Nephron progenitor cell (in vitro differentiated cells): ENCODE data around the gene SLC25A41.
A peak's percentile ranks its signal among the peaks of the same experiment; 100 is the strongest.

Experiments used
- DNase-seq: peaks from one replicate; pipeline ENCODE4 v3.0.0; 2021
- H3K27ac Mint-ChIP-seq: 2 replicates; pipeline ENCODE4 v1.8.0; 2021; ENCODE audit warnings: mild to moderate bottlenecking, moderate library complexity, mixed read lengths
- H3K27me3 Mint-ChIP-seq: 2 replicates; pipeline ENCODE4 v1.8.0; 2021; ENCODE audit warnings: mild to moderate bottlenecking, low read depth, mixed read lengths; ENCODE audit not compliant: poor library complexity
- H3K36me3 Mint-ChIP-seq: 2 replicates; pipeline ENCODE4 v1.8.0; 2021; ENCODE audit warnings: low read depth, mixed read lengths
- H3K4me1 Mint-ChIP-seq: 2 replicates; pipeline ENCODE4 v1.8.0; 2021; ENCODE audit warnings: mixed read lengths
- H3K4me3 Mint-ChIP-seq: 2 replicates; pipeline ENCODE4 v1.8.0; 2021; ENCODE audit warnings: mild to moderate bottlenecking, moderate library complexity, mixed read lengths
- H3K9me3 Mint-ChIP-seq: 2 replicates; pipeline ENCODE4 v1.8.0; 2021; ENCODE audit warnings: mild to moderate bottlenecking, moderate library complexity, mixed read lengths
- TF ChIP-seq, protein P1 (sequence below): fragments of 200-600 bp; sonication (generic); IDR thresholded peaks from 2 replicates; pipeline ENCODE4 v1.5.0; 2021; ENCODE audit warnings: antibody characterized with exemption

The SLC25A41 gene

GRCh38 chr19:6424195-6424938, 9.2 kb downstream of the SLC25A41 start, which contains the start of gene KHSRP:
KHSRP (minus strand) TSS chr19:6424811; CDS start chr19:6424701, 110 bp downstream.
- Mint-ChIP-seq H3K36me3 (peaks cover 29% of the 10 kb centered on the region), H3K4me1 (peaks cover 44% of the 10 kb centered on the region), H3K27ac (peak within 1 kb of the TSS; percentile 98), H3K27me3 (peaks cover 10% of the 10 kb centered on the region), H3K4me3 (peak within 1 kb of the TSS; percentile 95), H3K9me3 (peaks cover 9% of the 10 kb centered on the region)
- DNase-seq = peak; percentile 44
- TF ChIP-seq, protein P1, sequence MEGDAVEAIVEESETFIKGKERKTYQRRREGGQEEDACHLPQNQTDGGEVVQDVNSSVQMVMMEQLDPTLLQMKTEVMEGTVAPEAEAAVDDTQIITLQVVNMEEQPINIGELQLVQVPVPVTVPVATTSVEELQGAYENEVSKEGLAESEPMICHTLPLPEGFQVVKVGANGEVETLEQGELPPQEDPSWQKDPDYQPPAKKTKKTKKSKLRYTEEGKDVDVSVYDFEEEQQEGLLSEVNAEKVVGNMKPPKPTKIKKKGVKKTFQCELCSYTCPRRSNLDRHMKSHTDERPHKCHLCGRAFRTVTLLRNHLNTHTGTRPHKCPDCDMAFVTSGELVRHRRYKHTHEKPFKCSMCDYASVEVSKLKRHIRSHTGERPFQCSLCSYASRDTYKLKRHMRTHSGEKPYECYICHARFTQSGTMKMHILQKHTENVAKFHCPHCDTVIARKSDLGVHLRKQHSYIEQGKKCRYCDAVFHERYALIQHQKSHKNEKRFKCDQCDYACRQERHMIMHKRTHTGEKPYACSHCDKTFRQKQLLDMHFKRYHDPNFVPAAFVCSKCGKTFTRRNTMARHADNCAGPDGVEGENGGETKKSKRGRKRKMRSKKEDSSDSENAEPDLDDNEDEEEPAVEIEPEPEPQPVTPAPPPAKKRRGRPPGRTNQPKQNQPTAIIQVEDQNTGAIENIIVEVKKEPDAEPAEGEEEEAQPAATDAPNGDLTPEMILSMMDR = no peak

GRCh38 chr19:6423499-6424194, 9.9 kb downstream of the SLC25A41 start:
- Mint-ChIP-seq H3K27me3 (peaks cover 6% of the 10 kb centered on the region), H3K36me3 (peaks cover 36% of the 10 kb centered on the region), H3K9me3 (peaks cover 9% of the 10 kb centered on the region), H3K4me1 (peaks cover 44% of the 10 kb centered on the region), H3K27ac (peak overlapping the region; percentile 98), H3K4me3 (peak overlapping the region; percentile 95)
- DNase-seq = peak; percentile 51
- TF ChIP-seq, protein P1 = no peak

- Mint-ChIP-seq H3K27me3 (peaks cover 4% of the 10 kb centered on the region), H3K27ac (peak overlapping the region; percentile 98), H3K4me1 (peaks cover 44% of the 10 kb centered on the region), H3K36me3 (peaks cover 45% of the 10 kb centered on the region), H3K9me3 (peaks cover 9% of the 10 kb centered on the region), H3K4me3 (peak overlapping the region; percentile 95)
- TF ChIP-seq, protein P1 = no peak
- no peak for DNase-seq
These were observed 12.2 kb downstream of the SLC25A41 start for GRCh38 chr19:6421075-6422014.

DNA sequence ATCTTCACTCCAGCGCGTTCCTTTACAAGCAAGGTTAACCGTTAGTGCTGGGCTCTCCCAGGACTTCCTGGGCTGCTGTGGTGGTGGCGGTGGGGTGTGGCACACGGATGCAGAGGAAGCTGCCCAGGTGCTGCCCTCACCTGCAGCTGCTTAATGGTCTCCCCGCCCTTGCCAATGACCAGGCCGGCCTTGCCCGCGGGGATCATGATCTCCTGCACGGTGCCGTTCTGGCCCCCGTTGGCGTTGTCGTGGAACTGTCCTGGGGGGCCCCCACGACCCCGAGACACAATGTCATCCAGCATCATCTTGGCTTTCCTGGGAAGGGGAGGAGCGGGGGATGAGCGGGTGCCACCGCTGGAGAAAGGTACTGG, 15.0 kb downstream of the SLC25A41 start:
- H3K27me3 Mint-ChIP-seq = no peaks in the 10 kb centered on the region
- H3K36me3 Mint-ChIP-seq = peaks cover 56% of the 10 kb centered on the region
- H3K4me1 Mint-ChIP-seq = peaks cover 49% of the 10 kb centered on the region
- TF ChIP-seq, protein P1 = no peak
- no peaks in the 10 kb centered on the region for H3K9me3 Mint-ChIP-seq
- DNase-seq = no peak
- no peak overlapping the region for H3K4me3 Mint-ChIP-seq
- H3K27ac Mint-ChIP-seq = no peak overlapping the region

DNA sequence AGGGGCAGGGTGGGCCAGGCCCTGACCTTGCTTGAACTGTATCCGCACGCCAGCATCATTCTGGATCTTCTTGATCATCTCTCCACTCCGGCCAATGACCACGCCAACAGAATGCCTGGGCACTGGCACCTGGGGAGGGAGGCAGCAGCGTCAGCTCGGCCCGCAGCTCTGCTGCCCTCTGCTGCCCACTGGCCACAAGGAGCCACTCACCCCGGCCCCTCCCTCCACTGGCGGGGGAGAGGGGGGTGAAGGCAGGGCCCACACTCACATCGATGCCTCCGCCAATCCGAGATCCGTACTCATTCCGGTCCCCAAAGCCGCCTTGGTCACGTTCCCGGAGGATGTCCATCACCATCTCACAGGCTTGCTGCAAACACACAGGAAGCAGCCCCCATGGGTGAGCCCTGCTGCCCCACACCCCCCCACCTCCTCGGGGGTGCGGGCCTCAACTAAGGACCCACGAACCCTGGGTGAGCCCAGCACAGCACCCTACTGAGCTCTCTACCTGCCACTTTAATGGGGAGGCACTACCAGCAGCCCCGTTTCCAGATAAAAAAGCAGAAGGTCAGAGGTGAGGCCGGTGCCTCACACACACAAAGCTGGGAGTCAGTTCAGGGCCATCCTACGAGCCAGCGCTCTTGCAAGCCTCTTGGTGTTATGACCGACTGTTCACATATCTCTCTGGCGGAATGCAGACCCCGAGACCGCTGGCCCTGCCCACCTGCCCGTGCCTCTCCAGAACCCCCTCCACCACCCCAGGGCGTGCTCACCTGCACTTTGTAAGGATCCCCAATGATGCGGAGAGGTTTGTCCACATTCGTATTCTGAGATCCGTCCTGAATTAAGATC, 15.6 kb downstream of the SLC25A41 start:
- Mint-ChIP-seq H3K4me3 (no peak overlapping the region), H3K9me3 (no peaks in the 10 kb centered on the region), H3K36me3 (peaks cover 54% of the 10 kb centered on the region), H3K27ac (no peak overlapping the region), H3K4me1 (peaks cover 43% of the 10 kb centered on the region), H3K27me3 (no peaks in the 10 kb centered on the region)
- DNase-seq = peak; percentile 42
- TF ChIP-seq, protein P1 = peak; percentile 16
